Endothelial cell of umbilical vein (primary cell): ENCODE measurements around the gene KCNJ18. TPM values are rescaled to one million over a fixed set of nuclear protein-coding genes. Genes with fewer than 3 reads are reported as not detected.
"Not testable (repeated sequence)": the region's sequence is repeated elsewhere in the genome, so short reads cannot be mapped to it uniquely, and the experiment has no call there.

ENCODE experiments used
- BruUV-seq: library from RNA; stranded (reverse); fragments of 400-500 nt; replicated peaks from 2 replicates; lab custom pipeline; 2021; lab: Mats Ljungman, UMichigan
- CTCF ChIA-PET: fragments of 300-600, 350-600 bp; sonication (Branson Sonifier 250); formaldehyde crosslinking; loops from one replicate; lab custom pipeline; 2021; ENCODE audit warnings: antibody characterized with exemption, inconsistent platforms; lab: Charles Lee
- POLR2A ChIA-PET: fragments of 300-600, 350-600 bp; sonication (Branson Sonifier 250); formaldehyde crosslinking; loops from one replicate; lab custom pipeline; 2021; ENCODE audit warnings: antibody characterized with exemption, inconsistent platforms; lab: Charles Lee
- DNase-seq: peaks from one replicate; pipeline ENCODE4 v3.0.0-alpha.2; 2011; ENCODE audit warnings: low read depth, low spot score
- FAIRE-seq: peaks from 2 replicates; lab custom pipeline; 2011; peaks lifted over from hg19 to GRCh38; lab: Jason Lieb, UNC
- H2AFZ ChIP-seq: 2 replicates; pipeline ENCODE4 v1.6.0; 2012; ENCODE audit warnings: low read depth, low read length, control low read depth, inconsistent platforms
- H3K27ac ChIP-seq: 2 replicates; pipeline ENCODE4 v1.5.1; 2011; ENCODE audit warnings: low read depth, mild to moderate bottlenecking, control low read depth, low read length, moderate library complexity; ENCODE audit not compliant: insufficient read depth
- H3K27me3 ChIP-seq, 2 experiments: 2 replicates each; pipeline versions ENCODE4 v1.6.0 to v1.6.1; 2011; ENCODE audit warnings: low read length in 2 of 2, mixed read lengths in 1 of 2; ENCODE audit not compliant: control insufficient read depth in 2 of 2, insufficient read depth in 2 of 2
- H3K36me3 ChIP-seq, 2 experiments: 2 replicates in 1 of 2; 3 replicates in 1 of 2; pipeline ENCODE4 v1.5.1; 2011; ENCODE audit warnings: low read length in 2 of 2, mild to moderate bottlenecking in 1 of 2, moderate library complexity in 1 of 2; ENCODE audit not compliant: control insufficient read depth in 2 of 2, insufficient read depth in 2 of 2; ENCODE audit errors: extremely low read depth in 1 of 2
- H3K4me1 ChIP-seq: 3 replicates; pipeline ENCODE4 v1.5.1; 2011; ENCODE audit warnings: mild to moderate bottlenecking, low read length; ENCODE audit not compliant: control insufficient read depth, insufficient read depth; ENCODE audit errors: extremely low read depth
- H3K4me2 ChIP-seq: 2 replicates; pipeline ENCODE4 v1.6.1; 2011; ENCODE audit warnings: low read length, control low read depth, mixed read lengths; ENCODE audit not compliant: insufficient read depth
- H3K4me3 ChIP-seq, 3 experiments: fragments of 200-600 bp in 1 of 3; sonication (generic), shearing (Covaris generic) in 1 of 3; replicated peaks in 1 of 3; 2 replicates each; pipeline ENCODE4 v1.5.1; 2011 to 2016; ENCODE audit warnings: control low read depth in 3 of 3, low read length in 3 of 3, mild to moderate bottlenecking in 2 of 3, inconsistent platforms in 1 of 3, low read depth in 1 of 3, moderate library complexity in 1 of 3; ENCODE audit not compliant: insufficient read depth in 1 of 3
- H3K79me2 ChIP-seq: 2 replicates; pipeline ENCODE4 v1.6.0; 2012; ENCODE audit warnings: low read length, inconsistent platforms; ENCODE audit not compliant: control insufficient read depth, insufficient read depth
- H3K9ac ChIP-seq: replicated peaks from 2 replicates; pipeline ENCODE3; 2011; ENCODE audit warnings: low read length, control low read depth; ENCODE audit not compliant: insufficient read depth; ENCODE audit errors: extremely low read depth
- H3K9me1 ChIP-seq: replicated peaks from 3 replicates; pipeline ENCODE4 v1.6.0; 2011; ENCODE audit warnings: mild to moderate bottlenecking, low read length; ENCODE audit not compliant: control insufficient read depth, insufficient read depth; ENCODE audit errors: extremely low read depth
- H3K9me3 ChIP-seq: replicated peaks from 2 replicates; pipeline ENCODE4 v1.5.1; 2012; ENCODE audit warnings: low read length, inconsistent platforms; ENCODE audit not compliant: control insufficient read depth, insufficient read depth
- H4K20me1 ChIP-seq: replicated peaks from 2 replicates; pipeline ENCODE3; 2011; ENCODE audit warnings: mild to moderate bottlenecking, low read length; ENCODE audit not compliant: control insufficient read depth, insufficient read depth; ENCODE audit errors: extremely low read depth
- dilution Hi-C: fragments of 300-500 bp; cut with MboI; formaldehyde crosslinking; loops from one replicate; pipeline ENCODE4 v1.15.0; 2019; ENCODE audit warnings: low sequenced_read_pairs; ENCODE audit not compliant: extremely low pct_ligation_motif_present
- intact Hi-C: fragments of 100-400 bp; cut with micrococcal nuclease; formaldehyde crosslinking; loops from one replicate; pipeline ENCODE4 v1.10.0; 2022
- polyA plus RNA-seq, 4 experiments: library from polyadenylated mRNA; depleted of rRNA in 3 of 4; stranded (reverse) in 3 of 4; unstranded in 1 of 4; fragments of >200 nt; gene quantifications; 2 replicates each; pipeline versions ENCODE4 v1.2.1 to v1.2.3, GENCODE V29; 2011 to 2012; ENCODE audit warnings: missing spikeins in 1 of 4
- total RNA-seq: library from RNA; stranded (reverse); gene quantifications from 2 replicates; pipeline ENCODE4 v1.2.3, GENCODE V29; 2021

Gene KCNJ18
- total and polyA plus RNA-seq, 2 donors (not counting 3 experiments of a cell fraction or from before 2014, with no cell fraction given): not detected

DNA sequence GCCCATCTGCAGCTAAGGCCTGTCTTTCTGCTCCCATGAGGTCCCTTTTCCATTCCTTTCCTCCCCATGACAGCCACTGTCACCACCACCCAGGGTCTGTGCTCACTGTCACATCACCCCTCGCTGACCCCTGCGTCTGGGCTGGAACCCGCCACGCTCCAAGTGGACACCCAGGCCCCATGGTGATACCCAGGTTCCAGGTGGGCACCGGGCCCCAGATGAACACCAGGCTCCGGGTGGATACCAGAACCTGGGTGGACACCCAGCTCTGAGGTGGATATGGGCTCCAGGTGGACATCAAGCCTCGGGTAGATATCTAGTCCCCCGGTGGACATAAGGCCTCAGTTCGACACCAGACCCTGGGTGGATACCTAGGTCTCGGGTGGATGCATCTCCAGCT is 39.1 kb upstream of the KCNJ18 start:
- POLR2A ChIA-PET, DNase-seq, H3K79me2 ChIP-seq, dilution Hi-C loops, H3K27me3 ChIP-seq, H3K9me1 ChIP-seq, H3K9me3 ChIP-seq, CTCF ChIA-PET, H4K20me1 ChIP-seq, H3K36me3 ChIP-seq, H3K4me1 ChIP-seq, intact Hi-C loops, H2AFZ ChIP-seq, H3K27ac ChIP-seq, FAIRE-seq, H3K4me2 ChIP-seq, H3K9ac ChIP-seq, H3K4me3 ChIP-seq, BruUV-seq: not testable (repeated sequence)

GRCh38 chr17:21656518-21657309 is 35.6 kb upstream of the KCNJ18 start:
- H3K4me3 ChIP-seq, dilution Hi-C loops, intact Hi-C loops, H3K27ac ChIP-seq, CTCF ChIA-PET, BruUV-seq, H2AFZ ChIP-seq, DNase-seq, H3K27me3 ChIP-seq, H3K36me3 ChIP-seq, FAIRE-seq, H3K9ac ChIP-seq, H3K9me3 ChIP-seq, H4K20me1 ChIP-seq, H3K9me1 ChIP-seq, H3K4me1 ChIP-seq, H3K79me2 ChIP-seq, H3K4me2 ChIP-seq: not testable (repeated sequence)
- POLR2A ChIA-PET: interaction anchor here (0.5 kb wide), 1 partner anchor 15 kb away, joined by 3 read pairs; no protein-coding TSS in a partner anchor

- H3K27ac ChIP-seq, CTCF ChIA-PET, BruUV-seq, H3K4me1 ChIP-seq, H3K79me2 ChIP-seq, H3K9ac ChIP-seq, H3K27me3 ChIP-seq, H3K4me3 ChIP-seq, dilution Hi-C loops, intact Hi-C loops, H2AFZ ChIP-seq, FAIRE-seq, H4K20me1 ChIP-seq, H3K36me3 ChIP-seq, H3K9me1 ChIP-seq, DNase-seq, POLR2A ChIA-PET, H3K4me2 ChIP-seq: not testable (repeated sequence)
- peaks cover 10% of the 10 kb centered on the region for H3K9me3 ChIP-seq
These were observed 32.7 kb upstream of the KCNJ18 start for GRCh38 chr17:21659635-21660034.

DNA sequence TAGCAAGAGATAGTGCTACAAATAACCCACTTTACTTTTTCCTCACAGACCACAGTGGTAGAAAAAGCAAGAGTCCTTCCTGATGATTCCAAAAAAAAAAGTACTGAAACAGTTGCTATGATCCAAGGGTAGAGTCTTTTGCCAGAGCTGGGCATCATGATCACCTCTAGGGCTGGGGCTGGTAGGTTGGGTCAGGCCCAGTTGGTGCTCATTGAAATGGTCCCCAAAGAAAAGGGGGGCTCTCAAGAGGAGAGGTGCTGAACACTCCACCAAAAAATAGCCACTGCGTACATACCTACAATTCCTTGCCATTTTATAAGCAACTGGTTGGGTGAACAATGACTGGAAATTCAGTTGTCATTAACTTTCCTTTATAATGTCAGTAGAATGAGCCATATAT is 30.9 kb upstream of the KCNJ18 start:
- intact Hi-C loops, POLR2A ChIA-PET, H3K4me2 ChIP-seq, H3K9me1 ChIP-seq, H3K79me2 ChIP-seq, H3K36me3 ChIP-seq, H2AFZ ChIP-seq, H3K27me3 ChIP-seq, CTCF ChIA-PET, H3K27ac ChIP-seq, dilution Hi-C loops, FAIRE-seq, H3K4me1 ChIP-seq, H3K4me3 ChIP-seq, H3K9ac ChIP-seq, DNase-seq, H4K20me1 ChIP-seq, BruUV-seq: not testable (repeated sequence)
- peaks cover 10% of the 10 kb centered on the region for H3K9me3 ChIP-seq
